Measurements from ENCODE around the gene SEC23B. TPM values are rescaled to one million over a fixed set of nuclear protein-coding genes. Genes with fewer than 3 reads are reported as not detected.

The SEC23B gene
- total and polyA plus RNA-seq, 10 of the 15 experiments (the other 5 are each of a cell fraction or from before 2014, with no cell fraction given) = 49.1 to 121 (median 75.6) TPM

DNA sequence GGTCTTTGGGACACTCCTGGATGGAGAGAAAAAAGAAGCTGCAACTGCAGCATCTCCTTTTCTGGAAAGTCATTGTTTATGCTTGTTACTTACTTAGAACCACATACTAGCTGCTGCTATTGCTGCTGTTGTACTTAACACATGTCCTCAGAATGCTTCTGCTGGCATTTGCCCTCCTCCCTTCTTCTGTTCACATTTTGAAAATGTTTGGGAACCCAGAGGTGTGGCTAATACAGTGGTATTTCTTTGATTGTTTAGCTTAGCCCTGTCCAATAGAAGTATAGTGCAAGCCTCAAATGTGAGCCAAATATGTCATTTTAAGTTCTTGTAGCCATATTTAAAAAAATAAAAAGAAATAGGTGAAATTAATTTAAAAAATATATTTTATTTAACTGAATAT lies 88.5 kb downstream of the SEC23B start (continued):
- TF ChIP-seq, protein P1, sequence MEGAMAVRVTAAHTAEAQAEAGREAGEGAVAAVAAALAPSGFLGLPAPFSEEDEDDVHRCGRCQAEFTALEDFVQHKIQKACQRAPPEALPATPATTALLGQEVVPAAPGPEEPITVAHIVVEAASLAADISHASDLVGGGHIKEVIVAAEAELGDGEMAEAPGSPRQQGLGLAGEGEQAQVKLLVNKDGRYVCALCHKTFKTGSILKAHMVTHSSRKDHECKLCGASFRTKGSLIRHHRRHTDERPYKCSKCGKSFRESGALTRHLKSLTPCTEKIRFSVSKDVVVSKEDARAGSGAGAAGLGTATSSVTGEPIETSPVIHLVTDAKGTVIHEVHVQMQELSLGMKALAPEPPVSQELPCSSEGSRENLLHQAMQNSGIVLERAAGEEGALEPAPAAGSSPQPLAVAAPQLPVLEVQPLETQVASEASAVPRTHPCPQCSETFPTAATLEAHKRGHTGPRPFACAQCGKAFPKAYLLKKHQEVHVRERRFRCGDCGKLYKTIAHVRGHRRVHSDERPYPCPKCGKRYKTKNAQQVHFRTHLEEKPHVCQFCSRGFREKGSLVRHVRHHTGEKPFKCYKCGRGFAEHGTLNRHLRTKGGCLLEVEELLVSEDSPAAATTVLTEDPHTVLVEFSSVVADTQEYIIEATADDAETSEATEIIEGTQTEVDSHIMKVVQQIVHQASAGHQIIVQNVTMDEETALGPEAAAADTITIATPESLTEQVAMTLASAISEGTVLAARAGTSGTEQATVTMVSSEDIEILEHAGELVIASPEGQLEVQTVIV (IDR thresholded peaks at IDR 0.05; ENCODE audit: borderline replicate concordance, partially characterized antibody) = no peak
- TF ChIP-seq ATF2 (IDR thresholded peaks at IDR 0.05; ENCODE audit: low read length) (no peak), ASH2L (IDR thresholded peaks at IDR 0.05; ENCODE audit: borderline replicate concordance, low read depth) (no peak), ZBTB11 (CRISPR knock-in tag; IDR thresholded peaks at IDR 0.05) (no peak), MEF2A (IDR thresholded peaks at IDR 0.05; ENCODE audit: insufficient read depth, low read depth, low read length) (no peak), TARDBP (IDR thresholded peaks at IDR 0.05; ENCODE audit: borderline replicate concordance) (no peak), PML (IDR thresholded peaks at IDR 0.05; ENCODE audit: low read length) (no peak)
